ENCODE data around the gene SCO2. TPM values are rescaled to one million over a fixed set of nuclear protein-coding genes. Genes with fewer than 3 reads are reported as not detected.

Gene SCO2
- total RNA-seq, 4 donors from 2014 or later = 2.5 to 3.9 (median 3.3) TPM; not detected in 1

- H3K4me3 ChIP-seq = peak overlapping the region in 1 of 4 donors; percentile 53
- WGBS, 2 donors = 89 to 92% methylated on average over 18 of the region's 18 CpGs
- peaks cover 0 to 85% (median 43%) of the 10 kb centered on the region in 4 donors for H3K4me1 ChIP-seq
- no peak for DNase-seq (ENCODE audit: low spot score in 2 of 2)
- TF ChIP-seq CTCF (IDR thresholded peaks at IDR 0.05) (no peak), POLR2A (IDR thresholded peaks at IDR 0.05) (no peak), EP300 (IDR thresholded peaks at IDR 0.05) (no peak)
- peaks cover 3 to 36% of the 10 kb centered on the region in 2 donors for H3K27me3 ChIP-seq
- H3K36me3 ChIP-seq = peaks cover 0 to 11% (median 7%) of the 10 kb centered on the region in 3 donors
- peak overlapping the region in 1 of 4 donors; percentile 95 for H3K27ac ChIP-seq
- no peaks in the 10 kb centered on the region for H3K9me3 ChIP-seq
Observed at GRCh38 chr22:50527921-50528681, 2.7 kb upstream of the SCO2 start.

GRCh38 chr22:50526834-50527801 is 1.7 kb upstream of the SCO2 start:
- H3K9me3 ChIP-seq = no peaks in the 10 kb centered on the region
- H3K27me3 ChIP-seq = peaks cover 3 to 26% of the 10 kb centered on the region in 2 donors
- H3K36me3 ChIP-seq = peaks cover 0 to 21% (median 14%) of the 10 kb centered on the region in 3 donors
- no peak for TF ChIP-seq CTCF (IDR thresholded peaks at IDR 0.05)
- TF ChIP-seq EP300 (IDR thresholded peaks at IDR 0.05) = no peak
- TF ChIP-seq POLR2A (IDR thresholded peaks at IDR 0.05) = no peak
- peak overlapping the region; percentile 72 to 95 (median 91) for H3K27ac ChIP-seq
- H3K4me3 ChIP-seq = peak overlapping the region; percentile 50 to 93 (median 91)
- H3K4me1 ChIP-seq = peaks cover 0 to 76% (median 36%) of the 10 kb centered on the region in 4 donors
- 34 to 50% methylated on average over 29 of the region's 29 CpGs for WGBS, 2 donors
- peak in 1 of 2 donors; percentile 36 for DNase-seq (ENCODE audit: low spot score in 2 of 2)

- peaks cover 0 to 67% (median 30%) of the 10 kb centered on the region in 4 donors for H3K4me1 ChIP-seq
- 2 to 4% methylated on average over 13 to 20 of the region's 77 CpGs for WGBS, 2 donors
Observed at GRCh38 chr22:50526108-50526833, 873 bp upstream of the SCO2 start.

GRCh38 chr22:50525858-50526107 is 385 bp upstream of the SCO2 start:
- peaks cover 0 to 63% (median 28%) of the 10 kb centered on the region in 4 donors for H3K4me1 ChIP-seq
- DNase-seq (ENCODE audit: low spot score in 2 of 2) = no peak
- peak overlapping the region; percentile 50 to 93 (median 91) for H3K4me3 ChIP-seq
- WGBS, 2 donors = 0 to 3% methylated on average over 6 to 18 of the region's 33 CpGs
- H3K27me3 ChIP-seq = peaks cover 0 to 13% of the 10 kb centered on the region in 2 donors
- peaks cover 0 to 34% (median 21%) of the 10 kb centered on the region in 3 donors for H3K36me3 ChIP-seq
- no peaks in the 10 kb centered on the region for H3K9me3 ChIP-seq
- peak overlapping the region; percentile 72 to 95 (median 91) for H3K27ac ChIP-seq
- no peak for TF ChIP-seq EP300 (IDR thresholded peaks at IDR 0.05)
- peak in 2 of 5 experiments; percentile 54 to 56 for TF ChIP-seq CTCF (IDR thresholded peaks at IDR 0.05)

More at GRCh38 chr22:50526108-50526833, 873 bp upstream of the SCO2 start:
- H3K27ac ChIP-seq = peak overlapping the region; percentile 72 to 95 (median 91)
- TF ChIP-seq CTCF (IDR thresholded peaks at IDR 0.05) (peak; percentile 64 to 77 (median 67)), POLR2A (IDR thresholded peaks at IDR 0.05) (peak in 1 of 2 donors; percentile 1), EP300 (IDR thresholded peaks at IDR 0.05) (no peak)
- peak overlapping the region; percentile 50 to 93 (median 91) for H3K4me3 ChIP-seq
- peaks cover 0 to 18% of the 10 kb centered on the region in 2 donors for H3K27me3 ChIP-seq
- peak in 1 of 2 donors; percentile 48 for DNase-seq (ENCODE audit: low spot score in 2 of 2)
- peaks cover 0 to 29% (median 21%) of the 10 kb centered on the region in 3 donors for H3K36me3 ChIP-seq
- H3K9me3 ChIP-seq = no peaks in the 10 kb centered on the region

Measured in tibial nerve (tissue), 4 donors.